Measurements from ENCODE around the gene SLC39A5.
"Not testable (repeated sequence)": the region's sequence is repeated elsewhere in the genome, so short reads cannot be mapped to it uniquely, and the experiment has no call there.

Gene SLC39A5

GRCh38 chr12:56284263-56284662 is 54.4 kb downstream of the SLC39A5 start:
- DNase-seq: not testable (repeated sequence)

- no peak for DNase-seq
Measured at GRCh38 chr12:56286044-56286830, 56.4 kb downstream of the SLC39A5 start.

All from NCI-H1092 (cell line).